Activated T-cell treated with anti-CD3 and anti-CD28 coated beads for 24 hours (primary cell): ENCODE data around the gene KLHL22.
A peak's percentile ranks its signal among the peaks of the same experiment; 100 is the strongest.
"Not testable (repeated sequence)": the region's sequence is repeated elsewhere in the genome, so short reads cannot be mapped to it uniquely, and the experiment has no call there.

ENCODE experiments used
- DNase-seq: peaks from one replicate; pipeline ENCODE4 v3.0.0-alpha.2; 2020; ENCODE audit warnings: low read depth

KLHL22 gene

DNA sequence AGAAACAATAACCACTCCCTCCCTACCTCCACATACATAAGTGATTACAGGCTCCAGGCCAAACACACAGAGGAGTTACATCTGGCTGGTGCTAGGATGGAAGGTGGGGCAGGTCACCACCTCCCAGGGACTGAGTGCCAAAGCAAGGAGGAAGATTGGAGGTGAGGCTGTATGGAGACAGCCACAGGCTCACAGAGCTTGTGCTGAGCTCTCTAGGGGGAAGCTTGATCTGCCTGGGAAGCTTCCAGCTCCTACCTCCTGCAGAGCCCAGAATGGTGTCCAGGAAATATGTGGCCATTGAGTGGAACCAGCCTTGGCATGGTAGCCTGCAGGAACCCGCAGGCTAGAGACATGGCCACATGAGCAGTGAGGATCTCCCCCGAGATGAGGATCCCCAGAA lies 8.2 kb upstream of the KLHL22 start:
- no peak for DNase-seq

DNA sequence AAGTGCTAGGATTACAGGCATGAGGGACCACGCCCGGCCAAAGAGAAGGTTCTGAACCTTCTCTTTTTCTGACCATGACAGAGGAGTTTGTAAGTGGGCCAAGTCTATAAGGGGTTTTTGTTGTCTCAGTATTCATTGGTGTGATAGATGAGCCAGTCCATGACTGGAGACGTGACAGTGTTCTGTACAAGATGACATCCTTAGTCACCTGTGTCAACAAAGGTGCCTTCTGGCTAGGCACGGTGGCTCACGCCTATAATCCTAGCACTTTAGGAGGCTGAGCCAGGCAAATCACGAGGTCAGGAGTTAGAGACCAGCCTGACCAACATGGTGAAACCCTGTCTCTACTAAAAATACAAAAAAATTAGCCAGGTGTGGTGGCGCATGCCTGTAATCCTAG lies 4.2 kb upstream of the KLHL22 start:
- DNase-seq = no peak

GRCh38 chr22:20498913-20499312 lies 3.3 kb upstream of the KLHL22 start:
- no peak for DNase-seq

GRCh38 chr22:20497426-20497825 lies 1.8 kb upstream of the KLHL22 start:
- no peak for DNase-seq

- DNase-seq = peak; percentile 90
Measured at GRCh38 chr22:20495861-20496681, 476 bp upstream of the KLHL22 start.

- no peak for DNase-seq
Measured at GRCh38 chr22:20491346-20491745, 4.2 kb downstream of the KLHL22 start.

- DNase-seq = no peak
Measured at GRCh38 chr22:20490941-20491307, 4.7 kb downstream of the KLHL22 start.

GRCh38 chr22:20490183-20490940 lies 5.2 kb downstream of the KLHL22 start:
- DNase-seq = no peak

- no peak for DNase-seq
Measured at GRCh38 chr22:20488946-20489345, 6.6 kb downstream of the KLHL22 start.

- no peak for DNase-seq
Measured at GRCh38 chr22:20487715-20488114, 7.9 kb downstream of the KLHL22 start.

- no peak for DNase-seq
Measured at GRCh38 chr22:20486229-20486628, 9.4 kb downstream of the KLHL22 start.

DNA sequence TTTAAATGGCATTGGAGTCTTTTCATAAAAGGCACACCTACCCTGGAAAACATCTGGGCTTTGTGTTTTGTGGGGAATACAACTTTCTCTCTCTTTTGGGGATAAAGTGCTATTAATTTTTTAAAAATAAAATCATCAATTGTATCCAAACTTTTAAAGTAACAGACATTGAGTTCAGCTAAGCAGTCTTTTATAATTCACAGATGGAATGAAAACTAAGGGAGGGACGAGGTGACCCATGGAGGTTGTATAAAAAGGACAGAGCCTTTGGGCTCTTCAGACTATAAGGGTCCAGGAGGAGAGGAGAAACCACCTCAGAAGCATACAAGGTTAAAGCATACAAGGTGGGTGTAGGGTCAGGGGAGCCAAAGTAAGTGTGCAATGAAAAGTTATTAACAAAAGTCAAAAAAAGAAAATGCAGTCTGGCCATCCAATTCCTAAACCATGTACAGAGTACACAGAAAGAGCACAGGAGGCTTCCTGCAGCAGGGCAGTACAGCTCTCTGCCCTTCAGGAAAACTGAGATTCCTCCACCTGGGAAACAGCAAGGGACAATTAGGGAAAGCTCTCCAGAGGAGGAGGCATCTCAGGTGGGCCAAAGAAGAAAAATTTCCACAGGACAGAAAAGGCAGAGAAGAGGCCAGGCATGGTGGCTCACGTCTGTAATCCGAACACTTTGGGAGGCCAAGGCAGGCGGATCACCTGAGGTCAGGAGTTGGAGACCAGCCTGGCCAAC lies 10.5 kb downstream of the KLHL22 start:
- DNase-seq = no peak

DNA sequence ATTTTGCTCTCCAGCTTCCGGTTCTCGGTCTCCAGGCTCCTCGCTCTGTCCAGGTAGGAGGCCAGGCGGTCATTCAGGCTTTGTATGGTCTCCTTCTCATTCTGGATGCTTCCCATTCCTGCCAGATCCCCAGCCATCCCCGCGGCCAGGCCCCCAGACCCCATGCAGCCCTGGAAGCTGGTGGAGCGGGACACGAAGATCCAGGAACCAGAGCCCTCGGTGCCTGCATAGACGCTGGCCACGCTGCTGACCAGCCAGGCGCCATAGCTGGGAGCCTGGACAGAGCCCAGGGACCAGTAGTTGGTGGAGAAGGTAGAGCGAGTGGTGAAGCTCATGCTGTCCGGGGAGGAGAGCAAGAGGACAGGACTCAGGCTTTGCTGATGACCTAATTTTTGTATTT lies 11.8 kb downstream of the KLHL22 start:
- no peak for DNase-seq

DNA sequence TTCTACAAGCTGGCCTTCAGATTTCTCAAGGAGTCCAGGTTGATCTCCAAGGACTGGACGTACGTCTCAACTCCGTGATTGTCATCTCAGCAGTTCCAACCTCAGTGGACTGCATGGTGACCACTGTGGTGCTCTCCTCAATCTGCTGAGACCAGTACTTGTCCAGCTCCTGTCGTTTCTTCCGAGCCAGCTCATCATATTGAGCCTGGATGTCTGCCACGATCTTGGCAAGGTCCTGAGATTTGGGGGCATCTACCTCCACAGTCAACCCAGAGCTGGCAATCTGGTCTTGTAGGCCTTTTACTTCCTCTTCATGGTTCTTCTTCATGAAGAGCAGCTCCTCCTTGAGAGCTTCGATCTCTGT lies 12.5 kb downstream of the KLHL22 start:
- DNase-seq = not testable (repeated sequence)

DNA sequence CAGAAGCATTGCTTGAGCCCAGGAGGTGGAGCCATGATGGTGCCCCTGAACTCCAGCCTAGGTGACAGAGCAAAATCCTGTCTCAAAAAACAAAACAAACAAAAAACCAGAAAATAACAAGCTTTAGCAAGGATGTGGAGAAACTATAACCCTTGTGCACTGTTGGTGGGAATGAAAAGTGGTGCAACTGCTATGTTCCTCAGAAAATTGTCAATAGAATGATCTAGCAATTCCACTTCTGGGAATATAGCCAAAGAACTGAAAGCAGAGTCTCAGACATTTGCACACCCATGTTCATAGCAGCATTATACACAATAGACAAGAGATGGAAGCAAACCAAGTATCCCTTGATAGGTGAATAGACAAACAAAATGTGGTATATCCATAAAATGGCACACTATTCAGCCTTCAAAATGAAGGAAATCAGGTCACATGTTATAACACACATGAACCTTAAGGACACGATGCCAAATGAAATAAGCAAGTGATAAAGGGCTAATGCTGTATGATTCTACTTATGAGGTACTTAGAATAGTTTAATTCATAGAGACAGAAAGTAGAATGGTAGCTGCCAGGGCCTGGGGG lies 15.9 kb downstream of the KLHL22 start:
- DNase-seq = no peak

GRCh38 chr22:20478059-20478458 lies 17.5 kb downstream of the KLHL22 start:
- not testable (repeated sequence) for DNase-seq

DNA sequence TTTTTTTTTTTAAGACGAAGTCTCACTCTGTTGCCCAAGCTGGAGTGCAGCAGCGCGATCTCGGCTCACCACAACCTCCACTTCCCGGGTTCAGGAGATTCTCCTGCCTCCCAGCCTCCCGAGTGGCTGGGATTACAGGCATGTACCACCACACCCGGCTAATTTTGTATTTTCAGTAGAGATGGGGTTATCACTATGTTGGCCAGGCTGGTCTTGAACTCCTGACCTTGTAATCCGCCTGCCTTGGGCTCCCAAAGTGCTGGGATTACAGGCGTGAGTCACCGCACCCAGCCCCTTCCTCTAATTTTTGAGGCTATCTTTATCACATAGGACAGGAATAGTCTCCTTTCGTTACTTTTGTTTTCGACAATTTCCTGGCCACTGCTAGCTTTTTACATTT lies 20.0 kb downstream of the KLHL22 start:
- not testable (repeated sequence) for DNase-seq

GRCh38 chr22:20475115-20475436 lies 20.5 kb downstream of the KLHL22 start:
- DNase-seq = no peak

GRCh38 chr22:20472629-20473442 lies 22.8 kb downstream of the KLHL22 start:
- DNase-seq = no peak

- DNase-seq = no peak
Measured at GRCh38 chr22:20471126-20471833, 24.3 kb downstream of the KLHL22 start.

GRCh38 chr22:20470525-20470924 lies 25.1 kb downstream of the KLHL22 start:
- DNase-seq = not testable (repeated sequence)
